HepG2 (cell line): ENCODE results near the gene MCOLN1. TPM values are rescaled to one million over a fixed set of nuclear protein-coding genes. Genes with fewer than 3 reads are reported as not detected.

Experiments used
- ATAC-seq: fragments of 200-7000 bp; cut with Tn5 transposase; 3 replicates; pipeline ENCODE4 v1.9.1; 2020; ENCODE audit warnings: mild to moderate bottlenecking, moderate library complexity
- BruUV-seq: library from RNA; stranded (reverse); fragments of 400-500 nt; replicated peaks from 2 replicates; lab custom pipeline; 2021; lab: Mats Ljungman, UMichigan
- CTCF ChIA-PET: fragments of 300-600 bp; formaldehyde crosslinking; extraction: SDS; loops from one replicate; lab custom pipeline; 2021; ENCODE audit warnings: low total read pairs, inconsistent platforms, low intra/inter-chr PET ratio; lab: Yijun Ruan, JAX
- POLR2A ChIA-PET: fragments of 350-600 bp; sonication (Branson Sonifier 250); formaldehyde crosslinking; loops from one replicate; lab custom pipeline; 2020; ENCODE audit warnings: antibody characterized with exemption, inconsistent platforms; lab: Yijun Ruan, JAX
- DNase-seq: peaks from one replicate; pipeline ENCODE4 v3.0.0-alpha.2; 2015; ENCODE audit warnings: low spot score
- FAIRE-seq: peaks from 3 replicates; lab custom pipeline; 2011; peaks lifted over from hg19 to GRCh38; lab: Jason Lieb, UNC
- H2AFZ ChIP-seq: one replicate; pipeline ENCODE4 v1.6.1; 2011; ENCODE audit warnings: low read length, inconsistent platforms
- H3K27ac ChIP-seq: fragments of 300-600 bp; 3 replicates; pipeline ENCODE4 v1.8.0; 2011; ENCODE audit warnings: mixed run types, mild to moderate bottlenecking, mixed read lengths, low read length, inconsistent platforms; ENCODE audit not compliant: insufficient read depth; ENCODE audit errors: extremely low read length
- H3K27me3 ChIP-seq, 2 experiments: fragments of 200-600 bp in 1 of 2; 2 replicates in 1 of 2; 3 replicates in 1 of 2; pipeline versions ENCODE4 v1.6.0 to v1.8.0; 2011; ENCODE audit warnings: low read length in 2 of 2, mild to moderate bottlenecking in 2 of 2, moderate library complexity in 2 of 2, inconsistent platforms in 1 of 2; ENCODE audit not compliant: insufficient read depth in 2 of 2, control insufficient read depth in 1 of 2
- H3K36me3 ChIP-seq, 2 experiments: fragments of 200-600 bp in 1 of 2; replicated peaks in 1 of 2; 2 replicates in 1 of 2; 3 replicates in 1 of 2; pipeline versions ENCODE4 v1.5.1 to v1.8.0; 2011; ENCODE audit warnings: low read length in 2 of 2, inconsistent platforms in 1 of 2; ENCODE audit not compliant: insufficient read depth in 2 of 2, control insufficient read depth in 1 of 2
- H3K4me1 ChIP-seq: 2 replicates; pipeline ENCODE4 v1.5.1; 2012; ENCODE audit warnings: low read length, inconsistent platforms; ENCODE audit not compliant: insufficient read depth
- H3K4me2 ChIP-seq: 2 replicates; pipeline ENCODE4 v1.6.0; 2011; ENCODE audit warnings: low read depth, low read length, inconsistent platforms
- H3K4me3 ChIP-seq, 3 experiments: fragments of 200-600 bp in 1 of 3; sonication (generic), shearing (Covaris generic) in 1 of 3; replicated peaks in 1 of 3; 2 replicates each; pipeline ENCODE4 v1.5.1; 2011 to 2016; ENCODE audit warnings: low read length in 3 of 3, inconsistent platforms in 2 of 3, low read depth in 2 of 3, mild to moderate bottlenecking in 2 of 3, control low read depth in 1 of 3, mixed read lengths in 1 of 3; ENCODE audit not compliant: insufficient read depth in 1 of 3
- H3K79me2 ChIP-seq: one replicate; pipeline ENCODE4 v1.6.1; 2011; ENCODE audit warnings: low read length, inconsistent platforms; ENCODE audit not compliant: insufficient read depth
- H3K9ac ChIP-seq: 2 replicates; pipeline ENCODE4 v1.6.0; 2011; ENCODE audit warnings: mild to moderate bottlenecking, low read depth, low read length, inconsistent platforms; ENCODE audit not compliant: insufficient read depth
- H3K9me3 ChIP-seq: 2 replicates; pipeline ENCODE4 v1.5.1; 2012; ENCODE audit warnings: mild to moderate bottlenecking, low read length
- H4K20me1 ChIP-seq: 2 replicates; pipeline ENCODE4 v1.6.0; 2011; ENCODE audit warnings: inconsistent platforms, mild to moderate bottlenecking, low read length, moderate library complexity; ENCODE audit not compliant: insufficient read depth
- FOXC1 ChIP-seq: sonication (generic); formaldehyde crosslinking; IDR thresholded peaks from 2 replicates; pipeline ENCODE4 v1.8.0; 2022; ENCODE audit warnings: mild to moderate bottlenecking, missing genetic modification reagents, borderline replicate concordance
- HOXA3 ChIP-seq: sonication (generic); formaldehyde crosslinking; IDR thresholded peaks from 2 replicates; pipeline ENCODE4 v1.5.0; 2020; ENCODE audit warnings: missing genetic modification reagents
- KLF13 ChIP-seq: sonication (generic); formaldehyde crosslinking; IDR thresholded peaks from 2 replicates; pipeline ENCODE4 v1.4.0; 2020; ENCODE audit warnings: mild to moderate bottlenecking, missing genetic modification reagents
- NR2F2 ChIP-seq: IDR thresholded peaks from 2 replicates; pipeline ENCODE4 v1.6.1; 2012; ENCODE audit warnings: low read depth, inconsistent platforms, borderline replicate concordance
- SMARCE1 ChIP-seq: fragments of 450-650 bp; IDR thresholded peaks from 2 replicates; pipeline ENCODE4 v1.6.1; 2017; ENCODE audit warnings: borderline replicate concordance
- ZKSCAN5 ChIP-seq: sonication (generic); formaldehyde crosslinking; IDR thresholded peaks from 2 replicates; pipeline ENCODE4 v1.5.1; 2020; ENCODE audit warnings: mild to moderate bottlenecking, missing genetic modification reagents
- WGBS: methylation state at CpG from one replicate; pipeline ENCODE4 v1.1.6; 2017; ENCODE audit warnings: low lambda C conversion rate; 5-methylcytosine and 5-hydroxymethylcytosine counted together
- in situ Hi-C: cut with HindIII; loops from 2 replicates; pipeline ENCODE4 v1.10.0; 2017; ENCODE audit warnings: low pct_unique_long_range_greater_than_20kb; ENCODE audit not compliant: extremely low pct_ligation_motif_present
- intact Hi-C: fragments of 100-400 bp; cut with micrococcal nuclease; formaldehyde crosslinking; loops from one replicate; pipeline ENCODE4 v1.10.0; 2022; ENCODE audit not compliant: unreplicated experiment
- polyA plus RNA-seq, 8 experiments: library from polyadenylated mRNA; depleted of rRNA in 3 of 8; stranded (reverse) in 7 of 8; unstranded in 1 of 8; fragments of >200 nt; fragmentation: Illumina TruSeq in 4 of 8; extraction: Trizol in 4 of 8; gene quantifications; 2 replicates each; pipeline versions ENCODE4 v1.2.1 to v1.2.3, GENCODE V29; 2011 to 2016; ENCODE audit warnings: low read depth in 4 of 8, missing spikeins in 1 of 8, mixed read lengths in 1 of 8; ENCODE audit not compliant: insufficient read depth in 1 of 8
- total RNA-seq, 5 experiments: library from RNA; depleted of rRNA; stranded (reverse); fragments of >200 nt; fragmentation: Illumina TruSeq; extraction: Trizol; gene quantifications; 2 replicates each; pipeline ENCODE4 v1.2.3, GENCODE V29; 2016; ENCODE audit warnings: low read depth in 1 of 5
- TF ChIP-seq, protein P1 (sequence below): sonication (generic); formaldehyde crosslinking; IDR thresholded peaks from 2 replicates; pipeline ENCODE4 v1.5.0; 2020; ENCODE audit warnings: mild to moderate bottlenecking, low read depth, missing genetic modification reagents, borderline replicate concordance
- TF ChIP-seq, protein P2 (sequence below): sonication (generic); formaldehyde crosslinking; IDR thresholded peaks from 2 replicates; pipeline ENCODE4 v1.5.0; 2020; ENCODE audit warnings: mild to moderate bottlenecking, missing genetic modification reagents
- TF ChIP-seq, protein P3 (sequence below): sonication (generic); formaldehyde crosslinking; IDR thresholded peaks from 2 replicates; pipeline ENCODE4 v1.5.0; 2020; ENCODE audit warnings: missing genetic modification reagents

Gene MCOLN1
- total and polyA plus RNA-seq, 2 of the 13 experiments (the other 11 are each of a cell fraction or from before 2014, with no cell fraction given): 3.4 to 15.7 TPM

DNA sequence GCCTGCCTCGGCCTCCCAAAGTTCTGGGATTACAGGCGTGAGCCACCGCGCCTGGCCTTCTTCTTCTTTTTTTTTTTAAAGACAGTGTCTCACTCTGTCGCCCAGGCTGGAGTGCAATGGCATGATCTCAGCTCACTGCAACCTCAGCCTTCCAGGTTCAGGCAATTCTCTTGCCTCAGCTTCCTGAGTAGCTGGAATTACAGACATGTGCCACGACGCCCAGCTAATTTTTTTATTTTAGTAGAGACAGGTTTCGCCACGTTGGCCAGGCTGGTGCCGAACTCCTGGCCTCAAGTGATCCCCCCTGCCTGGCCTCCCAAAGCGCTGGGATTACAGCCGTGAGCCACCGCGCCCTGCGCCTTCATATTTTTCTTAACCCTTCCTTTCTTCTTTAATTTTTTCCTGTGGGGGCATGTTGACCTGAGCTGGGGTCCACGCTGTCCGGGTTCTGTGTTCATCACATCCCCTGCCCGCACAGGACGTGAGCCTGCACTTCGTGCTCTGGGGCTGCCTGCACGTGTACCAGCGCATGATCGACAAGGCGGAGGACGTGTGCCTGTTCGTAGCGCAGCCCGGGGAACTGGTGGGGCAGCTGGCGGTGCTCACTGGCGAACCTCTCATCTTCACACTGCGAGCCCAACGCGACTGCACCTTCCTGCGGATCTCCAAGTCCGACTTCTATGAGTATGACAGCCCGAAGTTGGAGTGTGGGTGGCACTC, 27.2 kb downstream of the MCOLN1 start (continued):
- TF ChIP-seq, protein P1, sequence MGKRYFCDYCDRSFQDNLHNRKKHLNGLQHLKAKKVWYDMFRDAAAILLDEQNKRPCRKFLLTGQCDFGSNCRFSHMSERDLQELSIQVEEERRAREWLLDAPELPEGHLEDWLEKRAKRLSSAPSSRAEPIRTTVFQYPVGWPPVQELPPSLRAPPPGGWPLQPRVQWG (CRISPR knock-in tag): no peak

DNA sequence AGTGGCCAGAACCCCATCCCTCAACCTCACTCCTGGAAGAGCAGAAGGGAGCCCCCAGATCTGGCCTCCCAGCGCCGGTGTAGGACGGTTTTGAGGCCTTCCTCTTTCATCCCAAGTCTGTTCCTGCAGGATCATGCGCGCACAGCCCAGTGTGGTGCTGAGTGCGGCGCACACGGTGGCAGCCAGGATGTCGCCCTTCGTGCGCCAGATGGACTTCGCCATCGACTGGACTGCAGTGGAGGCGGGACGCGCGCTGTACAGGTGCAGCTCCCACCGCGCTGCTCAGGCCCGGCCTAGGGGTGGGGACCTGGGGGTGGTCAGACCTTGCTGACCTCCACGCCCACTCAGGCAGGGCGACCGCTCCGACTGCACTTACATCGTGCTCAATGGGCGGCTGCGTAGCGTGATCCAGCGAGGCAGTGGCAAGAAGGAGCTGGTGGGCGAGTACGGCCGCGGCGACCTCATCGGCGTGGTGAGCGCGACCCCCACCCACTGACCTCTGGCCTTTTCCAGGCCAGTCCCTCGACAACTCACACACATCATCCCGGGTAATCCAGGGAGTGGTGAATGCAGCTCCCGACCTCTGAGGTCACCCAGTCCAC, 27.8 kb downstream of the MCOLN1 start:
- FAIRE-seq: no peak
- 92% methylated on average over 23 of the region's 41 CpGs for WGBS
- TF ChIP-seq HOXA3 (CRISPR knock-in tag) (no peak), KLF13 (CRISPR knock-in tag) (no peak), NR2F2 (no peak), ZKSCAN5 (CRISPR knock-in tag) (no peak), SMARCE1 (no peak), FOXC1 (CRISPR knock-in tag) (no peak)
- TF ChIP-seq, protein P2, sequence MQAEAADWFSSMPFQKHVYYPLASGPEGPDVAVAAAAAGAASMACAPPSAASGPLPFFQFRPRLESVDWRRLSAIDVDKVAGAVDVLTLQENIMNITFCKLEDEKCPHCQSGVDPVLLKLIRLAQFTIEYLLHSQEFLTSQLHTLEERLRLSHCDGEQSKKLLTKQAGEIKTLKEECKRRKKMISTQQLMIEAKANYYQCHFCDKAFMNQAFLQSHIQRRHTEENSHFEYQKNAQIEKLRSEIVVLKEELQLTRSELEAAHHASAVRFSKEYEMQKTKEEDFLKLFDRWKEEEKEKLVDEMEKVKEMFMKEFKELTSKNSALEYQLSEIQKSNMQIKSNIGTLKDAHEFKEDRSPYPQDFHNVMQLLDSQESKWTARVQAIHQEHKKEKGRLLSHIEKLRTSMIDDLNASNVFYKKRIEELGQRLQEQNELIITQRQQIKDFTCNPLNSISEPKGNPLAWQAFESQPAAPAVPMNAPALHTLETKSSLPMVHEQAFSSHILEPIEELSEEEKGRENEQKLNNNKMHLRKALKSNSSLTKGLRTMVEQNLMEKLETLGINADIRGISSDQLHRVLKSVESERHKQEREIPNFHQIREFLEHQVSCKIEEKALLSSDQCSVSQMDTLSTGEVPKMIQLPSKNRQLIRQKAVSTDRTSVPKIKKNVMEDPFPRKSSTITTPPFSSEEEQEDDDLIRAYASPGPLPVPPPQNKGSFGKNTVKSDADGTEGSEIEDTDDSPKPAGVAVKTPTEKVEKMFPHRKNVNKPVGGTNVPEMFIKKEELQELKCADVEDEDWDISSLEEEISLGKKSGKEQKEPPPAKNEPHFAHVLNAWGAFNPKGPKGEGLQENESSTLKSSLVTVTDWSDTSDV (CRISPR knock-in tag): no peak
- TF ChIP-seq, protein P3, sequence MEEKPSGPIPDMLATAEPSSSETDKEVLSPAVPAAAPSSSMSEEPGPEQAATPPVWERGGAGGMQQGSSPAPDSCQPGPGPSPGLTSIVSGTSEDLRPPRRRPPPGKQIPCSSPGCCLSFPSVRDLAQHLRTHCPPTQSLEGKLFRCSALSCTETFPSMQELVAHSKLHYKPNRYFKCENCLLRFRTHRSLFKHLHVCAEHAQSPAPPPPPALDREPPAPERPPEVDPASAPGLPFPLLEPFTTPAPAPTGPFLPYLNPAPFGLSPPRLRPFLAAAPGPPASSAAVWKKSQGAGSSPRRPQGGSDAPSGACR: no peak

More for the DNA sequence above, 27.8 kb downstream of the MCOLN1 start:
- Histone ChIP-seq H3K4me1 (no peaks in the 10 kb centered on the region), H3K79me2 (no peaks in the 10 kb centered on the region), H3K4me3 (no peak overlapping the region), H3K36me3 (no peaks in the 10 kb centered on the region; a peak in 1 of 5 replicates), H3K9me3 (no peaks in the 10 kb centered on the region), H2AFZ (no peak overlapping the region), H3K27me3 (no peaks in the 10 kb centered on the region), H4K20me1 (no peaks in the 10 kb centered on the region), H3K9ac (no peak overlapping the region), H3K27ac (no peak overlapping the region), H3K4me2 (no peak overlapping the region)
- DNase-seq (no peak), ATAC-seq (no peak)
- POLR2A ChIA-PET: no interaction called here
- CTCF ChIA-PET: no interaction called here
- intact Hi-C loops: no loop called here
- in situ Hi-C loops: no loop called here
- BruUV-seq: no TSS peak
